ENCODE data around the gene RREB1. TPM values are rescaled to one million over a fixed set of nuclear protein-coding genes. Genes with fewer than 3 reads are reported as not detected.

RREB1 gene
- total RNA-seq, 1 experiment from 2014 or later = 53.5 TPM

GRCh38 chr6:7232351-7232750 lies 124.6 kb downstream of the RREB1 start:
- CTCF ChIA-PET = interaction anchor here (1.1 to 1.4 kb wide), 2 partner anchors 11 to 508 kb away, joined by 3 to 5 read pairs; no protein-coding TSS in a partner anchor
- no peaks in the 10 kb centered on the region for H3K27me3 Mint-ChIP-seq (ENCODE audit: insufficient read depth, unreplicated experiment)
- no peak for DNase-seq (ENCODE audit: unreplicated experiment)
- H3K9me3 Mint-ChIP-seq (ENCODE audit: unreplicated experiment) = no peaks in the 10 kb centered on the region
- TF ChIP-seq CTCF (IDR thresholded peaks at IDR 0.05; ENCODE audit: unreplicated experiment) = no peak
- BruUV-seq (replicated peaks) = no TSS peak
- peaks cover 77% of the 10 kb centered on the region for H3K36me3 Mint-ChIP-seq (ENCODE audit: insufficient read depth, unreplicated experiment)
- H3K4me3 Mint-ChIP-seq (ENCODE audit: unreplicated experiment) = no peak overlapping the region
- intact Hi-C loops (cut with micrococcal nuclease) = no loop called here
- H3K27ac Mint-ChIP-seq (ENCODE audit: low read depth, unreplicated experiment) = no peak overlapping the region
- H3K4me1 Mint-ChIP-seq (ENCODE audit: insufficient read depth, unreplicated experiment) = peaks cover 17% of the 10 kb centered on the region
- POLR2A ChIA-PET = interaction anchor here (0.7 kb wide), 1 partner anchor 23 kb away, joined by 3 read pairs; no protein-coding TSS in a partner anchor

- H3K27ac Mint-ChIP-seq (ENCODE audit: low read depth, unreplicated experiment) = no peak overlapping the region
- H3K4me3 Mint-ChIP-seq (ENCODE audit: unreplicated experiment) = no peak overlapping the region
- H3K4me1 Mint-ChIP-seq (ENCODE audit: insufficient read depth, unreplicated experiment) = peaks cover 23% of the 10 kb centered on the region
- DNase-seq (ENCODE audit: unreplicated experiment) = no peak
- CTCF ChIA-PET = interaction anchor here (0.7 to 1.3 kb wide), 3 partner anchors 9 to 510 kb away, joined by 3 to 6 read pairs (median 3); no protein-coding TSS in a partner anchor
- TF ChIP-seq CTCF (IDR thresholded peaks at IDR 0.05; ENCODE audit: unreplicated experiment) = no peak
- no peaks in the 10 kb centered on the region for H3K9me3 Mint-ChIP-seq (ENCODE audit: unreplicated experiment)
- H3K36me3 Mint-ChIP-seq (ENCODE audit: insufficient read depth, unreplicated experiment) = peaks cover 71% of the 10 kb centered on the region
- intact Hi-C loops (cut with micrococcal nuclease) = no loop called here
- no TSS peak for BruUV-seq (replicated peaks)
- H3K27me3 Mint-ChIP-seq (ENCODE audit: insufficient read depth, unreplicated experiment) = no peaks in the 10 kb centered on the region
- POLR2A ChIA-PET = interaction anchor here (0.8 kb wide), 2 partner anchors 10 to 283 kb away, joined by 3 to 4 read pairs; no protein-coding TSS in a partner anchor
These were observed 126.8 kb downstream of the RREB1 start for GRCh38 chr6:7234547-7234946.

GRCh38 chr6:7235712-7236305 lies 128.0 kb downstream of the RREB1 start:
- Mint-ChIP-seq H3K27ac (ENCODE audit: low read depth, unreplicated experiment) (peak overlapping the region; percentile 83), H3K27me3 (ENCODE audit: insufficient read depth, unreplicated experiment) (no peaks in the 10 kb centered on the region), H3K4me1 (ENCODE audit: insufficient read depth, unreplicated experiment) (peaks cover 23% of the 10 kb centered on the region), H3K4me3 (ENCODE audit: unreplicated experiment) (peak overlapping the region; percentile 35), H3K36me3 (ENCODE audit: insufficient read depth, unreplicated experiment) (peaks cover 68% of the 10 kb centered on the region), H3K9me3 (ENCODE audit: unreplicated experiment) (no peaks in the 10 kb centered on the region)
- peak; percentile 43 for DNase-seq (ENCODE audit: unreplicated experiment)
- no peak for TF ChIP-seq CTCF (IDR thresholded peaks at IDR 0.05; ENCODE audit: unreplicated experiment)
- ChIA-PET POLR2A (interaction anchor here (0.6 to 1.3 kb wide), 7 partner anchors 11 to 541 kb away, joined by 3 to 5 read pairs (median 4); no protein-coding TSS in a partner anchor), CTCF (interaction anchor here (0.8 to 2.2 kb wide), 4 partner anchors 8 to 511 kb away, joined by 3 to 15 read pairs (median 3); no protein-coding TSS in a partner anchor)
- intact Hi-C loops (cut with micrococcal nuclease) = loop anchor here (1.0 kb wide), 1 partner anchor 512 kb away; no protein-coding TSS in a partner anchor
- BruUV-seq (replicated peaks) = no TSS peak
